ENCODE results near the gene ARPC1A. TPM values are rescaled to one million over a fixed set of nuclear protein-coding genes. Genes with fewer than 3 reads are reported as not detected.

ARPC1A gene
- total and polyA plus RNA-seq, 2 donors (not counting 1 experiment from before 2014, with no cell fraction given): 184 to 226 TPM

DNA sequence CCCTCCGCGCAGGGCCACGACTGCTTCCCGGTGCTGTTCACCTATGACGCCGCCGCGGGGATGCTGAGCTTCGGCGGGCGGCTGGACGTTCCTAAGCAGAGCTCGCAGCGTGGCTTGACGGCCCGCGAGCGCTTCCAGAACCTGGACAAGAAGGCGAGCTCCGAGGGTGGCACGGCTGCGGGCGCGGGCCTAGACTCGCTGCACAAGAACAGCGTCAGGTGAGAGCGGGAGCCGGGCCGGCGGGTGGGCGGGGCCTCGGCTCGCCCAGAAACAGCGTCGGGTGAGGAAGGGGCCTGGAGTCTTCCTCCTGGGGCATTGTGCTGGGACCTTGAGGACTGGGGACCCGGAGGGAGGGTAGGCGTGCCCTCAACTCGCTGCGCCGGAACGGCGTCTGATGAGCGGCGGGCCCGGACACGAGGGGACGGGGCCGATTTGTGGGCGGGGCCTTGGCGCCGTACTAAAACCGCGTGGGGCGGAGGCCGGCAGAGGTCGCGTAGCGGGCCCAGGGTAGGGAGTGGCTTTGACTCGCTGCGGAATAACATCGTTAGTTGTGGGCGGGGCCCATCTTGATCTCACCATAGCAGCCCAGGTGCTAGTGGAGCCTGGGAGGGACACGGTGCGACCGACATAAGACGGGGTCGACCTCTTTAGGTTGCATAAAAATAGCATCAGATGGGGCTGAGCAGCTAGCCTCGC, 67.1 kb downstream of the ARPC1A start:
- H3K9me3 ChIP-seq (ENCODE audit: control insufficient read depth, insufficient read depth, low read depth, low read length): no peaks in the 10 kb centered on the region
- H3K9ac ChIP-seq (ENCODE audit: insufficient read depth, low read length): no peak overlapping the region
- peaks cover 11% of the 10 kb centered on the region for H3K4me1 ChIP-seq (ENCODE audit: control insufficient read depth, extremely low read depth, insufficient read depth, low read length)
- peaks cover 4% of the 10 kb centered on the region for H3K79me2 ChIP-seq (ENCODE audit: control insufficient read depth, insufficient read depth, low read length)
- H3K4me3 ChIP-seq (replicated peaks in 1 of 4; ENCODE audit: control extremely low read depth in 1 of 4, insufficient read depth in 1 of 4, low read depth in 3 of 4, low read length in 4 of 4): peak overlapping the region in 3 of 4 experiments; percentile 10 to 59 (median 47)
- peak; percentile 58 to 69 for DNase-seq (ENCODE audit: low read depth in 2 of 2)
- H3K4me2 ChIP-seq (ENCODE audit: extremely low read depth, insufficient read depth, low read length): peak overlapping the region; percentile 54
- H2AFZ ChIP-seq (ENCODE audit: low read length): no peak overlapping the region
- TF ChIP-seq, protein P1, sequence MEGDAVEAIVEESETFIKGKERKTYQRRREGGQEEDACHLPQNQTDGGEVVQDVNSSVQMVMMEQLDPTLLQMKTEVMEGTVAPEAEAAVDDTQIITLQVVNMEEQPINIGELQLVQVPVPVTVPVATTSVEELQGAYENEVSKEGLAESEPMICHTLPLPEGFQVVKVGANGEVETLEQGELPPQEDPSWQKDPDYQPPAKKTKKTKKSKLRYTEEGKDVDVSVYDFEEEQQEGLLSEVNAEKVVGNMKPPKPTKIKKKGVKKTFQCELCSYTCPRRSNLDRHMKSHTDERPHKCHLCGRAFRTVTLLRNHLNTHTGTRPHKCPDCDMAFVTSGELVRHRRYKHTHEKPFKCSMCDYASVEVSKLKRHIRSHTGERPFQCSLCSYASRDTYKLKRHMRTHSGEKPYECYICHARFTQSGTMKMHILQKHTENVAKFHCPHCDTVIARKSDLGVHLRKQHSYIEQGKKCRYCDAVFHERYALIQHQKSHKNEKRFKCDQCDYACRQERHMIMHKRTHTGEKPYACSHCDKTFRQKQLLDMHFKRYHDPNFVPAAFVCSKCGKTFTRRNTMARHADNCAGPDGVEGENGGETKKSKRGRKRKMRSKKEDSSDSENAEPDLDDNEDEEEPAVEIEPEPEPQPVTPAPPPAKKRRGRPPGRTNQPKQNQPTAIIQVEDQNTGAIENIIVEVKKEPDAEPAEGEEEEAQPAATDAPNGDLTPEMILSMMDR (conservative IDR thresholded peaks at IDR 0.05 in 1 of 2, IDR thresholded peaks at IDR 0.05 in 1 of 2; ENCODE audit: low read depth in 1 of 2, low read length in 2 of 2): no peak
- TF ChIP-seq EZH2 (IDR thresholded peaks at IDR 0.05; ENCODE audit: low read length, missing control alignments): no peak
- H3K27me3 ChIP-seq (ENCODE audit: control insufficient read depth, insufficient read depth, low read length): no peaks in the 10 kb centered on the region
- H4K20me1 ChIP-seq (ENCODE audit: control insufficient read depth, extremely low read depth, insufficient read depth, low read length): no peaks in the 10 kb centered on the region
- H3K27ac ChIP-seq (ENCODE audit: insufficient read depth, low read length): peak overlapping the region; percentile 59
- peaks cover 48% of the 10 kb centered on the region for H3K36me3 ChIP-seq (ENCODE audit: control insufficient read depth, insufficient read depth, low read length)

DNA sequence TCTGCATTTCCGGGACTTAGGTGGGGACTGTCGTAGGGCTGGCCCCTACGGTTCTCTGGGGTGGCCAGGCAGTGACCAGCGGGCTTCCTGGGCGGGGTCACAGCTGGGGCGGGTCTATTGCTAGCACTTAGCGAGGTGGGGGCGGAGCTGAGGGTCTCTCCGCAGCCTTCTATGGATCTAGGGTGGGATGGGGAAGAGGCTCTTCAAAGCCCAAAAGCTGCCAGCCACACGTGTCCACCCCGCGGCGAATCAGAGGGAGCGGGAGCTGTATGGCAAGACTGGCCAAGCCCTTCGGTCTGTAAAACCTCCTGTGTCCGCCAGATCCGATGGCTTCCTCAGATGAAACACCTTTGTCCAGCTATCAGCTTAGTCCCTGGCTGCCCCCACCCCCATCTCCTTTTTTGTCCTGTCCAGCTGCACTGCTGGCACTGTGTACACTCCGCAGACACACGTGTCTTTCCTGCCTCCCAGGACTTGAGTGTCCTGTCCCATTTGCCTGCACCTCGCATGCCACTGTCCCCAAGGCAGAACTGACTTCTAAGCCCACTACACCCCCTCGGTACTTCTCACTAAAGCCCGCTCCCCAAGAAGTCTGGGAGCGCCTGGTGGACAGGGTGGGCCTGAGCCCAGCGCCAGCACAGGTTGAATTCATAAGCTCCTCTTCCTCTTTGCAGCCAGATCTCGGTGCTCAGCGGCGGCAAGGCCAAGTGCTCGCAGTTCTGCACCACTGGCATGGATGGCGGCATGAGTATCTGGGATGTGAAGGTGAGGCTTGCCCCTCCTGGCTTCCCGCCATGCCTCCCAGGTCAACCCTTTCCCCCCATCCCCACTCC, 67.9 kb downstream of the ARPC1A start:
- Histone ChIP-seq H2AFZ (ENCODE audit: low read length) (no peak overlapping the region), H3K4me3 (replicated peaks in 1 of 4; ENCODE audit: control extremely low read depth in 1 of 4, insufficient read depth in 1 of 4, low read depth in 3 of 4, low read length in 4 of 4) (peak overlapping the region in 2 of 4 experiments; percentile 47 to 59), H3K36me3 (ENCODE audit: control insufficient read depth, insufficient read depth, low read length) (peaks cover 43% of the 10 kb centered on the region), H3K9me3 (ENCODE audit: control insufficient read depth, insufficient read depth, low read depth, low read length) (no peaks in the 10 kb centered on the region), H3K79me2 (ENCODE audit: control insufficient read depth, insufficient read depth, low read length) (peaks cover 4% of the 10 kb centered on the region), H3K9ac (ENCODE audit: insufficient read depth, low read length) (no peak overlapping the region), H3K27ac (ENCODE audit: insufficient read depth, low read length) (peak overlapping the region; percentile 59), H3K27me3 (ENCODE audit: control insufficient read depth, insufficient read depth, low read length) (no peaks in the 10 kb centered on the region), H3K4me1 (ENCODE audit: control insufficient read depth, extremely low read depth, insufficient read depth, low read length) (peaks cover 11% of the 10 kb centered on the region), H3K4me2 (ENCODE audit: extremely low read depth, insufficient read depth, low read length) (peak overlapping the region; percentile 54), H4K20me1 (ENCODE audit: control insufficient read depth, extremely low read depth, insufficient read depth, low read length) (no peaks in the 10 kb centered on the region)
- TF ChIP-seq EZH2 (IDR thresholded peaks at IDR 0.05; ENCODE audit: low read length, missing control alignments): no peak
- TF ChIP-seq, protein P1 (conservative IDR thresholded peaks at IDR 0.05 in 1 of 2, IDR thresholded peaks at IDR 0.05 in 1 of 2; ENCODE audit: low read depth in 1 of 2, low read length in 2 of 2): no peak
- peak in 1 of 2 donors; percentile 27 for DNase-seq (ENCODE audit: low read depth in 2 of 2)

- H3K9me3 ChIP-seq (ENCODE audit: control insufficient read depth, insufficient read depth, low read depth, low read length): no peaks in the 10 kb centered on the region
- no peaks in the 10 kb centered on the region for H4K20me1 ChIP-seq (ENCODE audit: control insufficient read depth, extremely low read depth, insufficient read depth, low read length)
- H3K4me1 ChIP-seq (ENCODE audit: control insufficient read depth, extremely low read depth, insufficient read depth, low read length): peaks cover 11% of the 10 kb centered on the region
- peaks cover 4% of the 10 kb centered on the region for H3K79me2 ChIP-seq (ENCODE audit: control insufficient read depth, insufficient read depth, low read length)
- TF ChIP-seq, protein P1 (conservative IDR thresholded peaks at IDR 0.05 in 1 of 2, IDR thresholded peaks at IDR 0.05 in 1 of 2; ENCODE audit: low read depth in 1 of 2, low read length in 2 of 2): no peak
- no peak for TF ChIP-seq EZH2 (IDR thresholded peaks at IDR 0.05; ENCODE audit: low read length, missing control alignments)
- no peaks in the 10 kb centered on the region for H3K27me3 ChIP-seq (ENCODE audit: control insufficient read depth, insufficient read depth, low read length)
- no peak for DNase-seq (ENCODE audit: low read depth in 2 of 2)
- H2AFZ ChIP-seq (ENCODE audit: low read length): no peak overlapping the region
- H3K27ac ChIP-seq (ENCODE audit: insufficient read depth, low read length): no peak overlapping the region
- H3K9ac ChIP-seq (ENCODE audit: insufficient read depth, low read length): no peak overlapping the region
- H3K4me3 ChIP-seq (replicated peaks in 1 of 4; ENCODE audit: control extremely low read depth in 1 of 4, insufficient read depth in 1 of 4, low read depth in 3 of 4, low read length in 4 of 4): no peak overlapping the region
- H3K36me3 ChIP-seq (ENCODE audit: control insufficient read depth, insufficient read depth, low read length): peaks cover 44% of the 10 kb centered on the region
- H3K4me2 ChIP-seq (ENCODE audit: extremely low read depth, insufficient read depth, low read length): no peak overlapping the region
Observed at GRCh38 chr7:99394188-99394502, 68.4 kb downstream of the ARPC1A start.

Measured in fibroblast of lung (primary cell).